Parathyroid adenoma (tissue), 2 donors: ENCODE data around the gene IFRD2.
A peak's percentile ranks its signal among the peaks of the same experiment; 100 is the strongest.

ENCODE experiments used
- H2AFZ ChIP-seq: fragments of 300-600 bp; sonication (generic); one replicate; pipeline ENCODE4 v1.7.0; 2017; ENCODE audit warnings: antibody characterized with exemption, mild to moderate bottlenecking
- H3K27ac ChIP-seq: fragments of 300-600 bp; sonication (generic); one replicate; pipeline ENCODE4 v1.7.0; 2017
- H3K27me3 ChIP-seq: fragments of 300-600 bp; sonication (generic); one replicate; pipeline ENCODE4 v1.7.0; 2017; ENCODE audit warnings: low read length; ENCODE audit not compliant: control insufficient read depth, insufficient read depth
- H3K36me3 ChIP-seq: fragments of 300-600 bp; sonication (generic); one replicate; pipeline ENCODE4 v1.7.0; 2017; ENCODE audit warnings: low read length; ENCODE audit not compliant: control insufficient read depth, insufficient read depth
- H3K4me1 ChIP-seq: fragments of 300-600 bp; sonication (generic); one replicate; pipeline ENCODE4 v1.7.0; 2017; ENCODE audit warnings: control low read depth
- H3K4me2 ChIP-seq: fragments of 300-600 bp; sonication (generic); one replicate; pipeline ENCODE4 v1.7.0; 2017; ENCODE audit warnings: low read length
- H3K4me3 ChIP-seq: fragments of 300-600 bp; sonication (generic); one replicate; pipeline ENCODE4 v1.7.0; 2017; ENCODE audit warnings: low read depth, low read length
- H3K79me2 ChIP-seq: fragments of 300-600 bp; sonication (generic); one replicate; pipeline ENCODE4 v1.7.0; 2017; ENCODE audit warnings: control low read depth
- H3K9ac ChIP-seq: fragments of 300-600 bp; sonication (generic); one replicate; pipeline ENCODE4 v1.7.0; 2017; ENCODE audit warnings: mild to moderate bottlenecking
- H3K9me3 ChIP-seq: fragments of 300-600 bp; sonication (generic); one replicate; pipeline ENCODE4 v1.7.0; 2017; ENCODE audit warnings: low read length; ENCODE audit not compliant: control insufficient read depth
- CTCF ChIP-seq: fragments of 300-600 bp; sonication (generic); IDR thresholded peaks from one replicate; pipeline ENCODE4 v1.7.0; 2017; ENCODE audit warnings: antibody characterized with exemption, mild to moderate bottlenecking
- donor health status: primary hyperparathyroidism.

IFRD2 gene

GRCh38 chr3:50250514-50250913 is 41.7 kb downstream of the IFRD2 start:
- Histone ChIP-seq H2AFZ (no peak overlapping the region), H3K4me2 (no peak overlapping the region), H3K27me3 (no peaks in the 10 kb centered on the region), H3K79me2 (peaks cover 65% of the 10 kb centered on the region), H3K4me3 (no peak overlapping the region), H3K9me3 (no peaks in the 10 kb centered on the region), H3K36me3 (no peaks in the 10 kb centered on the region), H3K27ac (no peak overlapping the region), H3K9ac (no peak overlapping the region), H3K4me1 (peaks cover 49% of the 10 kb centered on the region)
- TF ChIP-seq CTCF: no peak

GRCh38 chr3:50249457-50249856 is 42.8 kb downstream of the IFRD2 start:
- Histone ChIP-seq H3K9me3 (no peaks in the 10 kb centered on the region), H3K36me3 (no peaks in the 10 kb centered on the region), H3K4me2 (no peak overlapping the region), H3K4me1 (peaks cover 59% of the 10 kb centered on the region), H3K79me2 (peaks cover 71% of the 10 kb centered on the region), H2AFZ (no peak overlapping the region), H3K27me3 (no peaks in the 10 kb centered on the region), H3K4me3 (no peak overlapping the region), H3K27ac (no peak overlapping the region), H3K9ac (no peak overlapping the region)
- TF ChIP-seq CTCF: no peak

GRCh38 chr3:50248387-50248786 is 43.8 kb downstream of the IFRD2 start:
- Histone ChIP-seq H3K79me2 (peaks cover 82% of the 10 kb centered on the region), H3K36me3 (no peaks in the 10 kb centered on the region), H3K9ac (no peak overlapping the region), H3K4me3 (no peak overlapping the region), H3K9me3 (no peaks in the 10 kb centered on the region), H3K27ac (peak overlapping the region; percentile 97), H3K4me1 (peaks cover 66% of the 10 kb centered on the region), H3K4me2 (peak overlapping the region; percentile 16), H3K27me3 (no peaks in the 10 kb centered on the region), H2AFZ (no peak overlapping the region)
- no peak for TF ChIP-seq CTCF

- H3K27ac ChIP-seq: peak overlapping the region; percentile 97
- H3K4me1 ChIP-seq: peaks cover 76% of the 10 kb centered on the region
- no peak for TF ChIP-seq CTCF
- peak overlapping the region; percentile 41 for H3K4me3 ChIP-seq
- no peak overlapping the region for H3K9ac ChIP-seq
- no peaks in the 10 kb centered on the region for H3K9me3 ChIP-seq
- peaks cover 84% of the 10 kb centered on the region for H3K79me2 ChIP-seq
- peak overlapping the region; percentile 83 for H3K4me2 ChIP-seq
- no peaks in the 10 kb centered on the region for H3K27me3 ChIP-seq
- H2AFZ ChIP-seq: peak overlapping the region; percentile 47
- H3K36me3 ChIP-seq: no peaks in the 10 kb centered on the region
Measured at GRCh38 chr3:50246517-50246954, 45.7 kb downstream of the IFRD2 start.

- peak overlapping the region; percentile 83 for H3K4me2 ChIP-seq
- H3K27ac ChIP-seq: peak overlapping the region; percentile 97
- peaks cover 78% of the 10 kb centered on the region for H3K4me1 ChIP-seq
- peaks cover 84% of the 10 kb centered on the region for H3K79me2 ChIP-seq
- no peak overlapping the region for H3K9ac ChIP-seq
- no peaks in the 10 kb centered on the region for H3K27me3 ChIP-seq
- TF ChIP-seq CTCF: peak; percentile 97
- H3K4me3 ChIP-seq: peak overlapping the region; percentile 29
- no peaks in the 10 kb centered on the region for H3K36me3 ChIP-seq
- H2AFZ ChIP-seq: peak overlapping the region; percentile 47
- H3K9me3 ChIP-seq: no peaks in the 10 kb centered on the region
Measured at GRCh38 chr3:50245831-50246516, 46.3 kb downstream of the IFRD2 start.
